Measurements from ENCODE around the gene WARS2.

DNA sequence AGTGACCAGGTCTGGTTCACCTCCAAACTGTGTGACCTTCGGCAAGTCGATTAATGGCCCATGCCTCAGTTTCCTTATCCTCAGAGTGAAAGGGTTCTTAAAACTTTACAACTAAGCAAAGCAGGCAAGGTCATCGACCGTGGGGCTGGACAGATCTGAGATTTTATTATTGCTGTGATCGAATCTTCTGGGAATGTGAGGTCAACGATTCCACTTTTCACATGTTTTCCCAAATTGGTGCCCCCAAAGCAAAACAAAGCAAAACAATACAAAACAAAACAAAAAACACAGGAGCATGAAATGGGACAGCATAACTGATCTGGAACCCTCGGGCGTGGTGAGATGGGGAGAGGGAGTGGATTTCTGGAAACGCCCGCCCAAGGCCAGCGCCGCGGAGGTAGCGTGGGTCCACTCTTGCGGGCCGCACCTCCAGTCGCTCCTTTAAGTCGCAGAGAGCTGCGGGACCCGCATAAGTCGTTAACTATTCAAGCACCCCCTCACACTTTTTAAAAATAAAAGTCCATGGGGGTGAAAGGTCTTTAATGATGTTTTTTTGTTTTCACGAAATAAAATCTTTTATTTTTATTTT lies 148.1 kb downstream of the WARS2 start:
- TF ChIP-seq, protein P1, sequence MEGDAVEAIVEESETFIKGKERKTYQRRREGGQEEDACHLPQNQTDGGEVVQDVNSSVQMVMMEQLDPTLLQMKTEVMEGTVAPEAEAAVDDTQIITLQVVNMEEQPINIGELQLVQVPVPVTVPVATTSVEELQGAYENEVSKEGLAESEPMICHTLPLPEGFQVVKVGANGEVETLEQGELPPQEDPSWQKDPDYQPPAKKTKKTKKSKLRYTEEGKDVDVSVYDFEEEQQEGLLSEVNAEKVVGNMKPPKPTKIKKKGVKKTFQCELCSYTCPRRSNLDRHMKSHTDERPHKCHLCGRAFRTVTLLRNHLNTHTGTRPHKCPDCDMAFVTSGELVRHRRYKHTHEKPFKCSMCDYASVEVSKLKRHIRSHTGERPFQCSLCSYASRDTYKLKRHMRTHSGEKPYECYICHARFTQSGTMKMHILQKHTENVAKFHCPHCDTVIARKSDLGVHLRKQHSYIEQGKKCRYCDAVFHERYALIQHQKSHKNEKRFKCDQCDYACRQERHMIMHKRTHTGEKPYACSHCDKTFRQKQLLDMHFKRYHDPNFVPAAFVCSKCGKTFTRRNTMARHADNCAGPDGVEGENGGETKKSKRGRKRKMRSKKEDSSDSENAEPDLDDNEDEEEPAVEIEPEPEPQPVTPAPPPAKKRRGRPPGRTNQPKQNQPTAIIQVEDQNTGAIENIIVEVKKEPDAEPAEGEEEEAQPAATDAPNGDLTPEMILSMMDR (IDR thresholded peaks at IDR 0.05; ENCODE audit: control extremely low read depth in 1 of 3, insufficient read depth in 1 of 3, low read depth in 1 of 3, low read length in 3 of 3), result no peak
- TF ChIP-seq CREB1 (IDR thresholded peaks at IDR 0.05) (no peak), SIN3A (conservative IDR thresholded peaks at IDR 0.05 in 1 of 2, IDR thresholded peaks at IDR 0.05 in 1 of 2; ENCODE audit: low read depth in 1 of 2, low read length in 2 of 2) (no peak)

Data from H1 (cell line).